Activated CD4-positive, alpha-beta T cell treated with anti-CD3 and anti-CD28 coated beads for 1 hour (primary cell): ENCODE measurements around the gene TRIM17.

Source experiments
- DNase-seq: peaks from one replicate; pipeline ENCODE4 v3.0.0-alpha.2; 2020

The TRIM17 gene

GRCh38 chr1:228400237-228400651, 16.4 kb downstream of the TRIM17 start:
- DNase-seq = no peak

GRCh38 chr1:228399531-228400236, 17.0 kb downstream of the TRIM17 start:
- DNase-seq = no peak

- no peak for DNase-seq
Observed at GRCh38 chr1:228398741-228399461, 17.8 kb downstream of the TRIM17 start.

- no peak for DNase-seq
Observed at GRCh38 chr1:228397966-228398365, 18.7 kb downstream of the TRIM17 start.

- no peak for DNase-seq
Observed at GRCh38 chr1:228396770-228397662, 19.6 kb downstream of the TRIM17 start.

GRCh38 chr1:228394571-228395394, 21.9 kb downstream of the TRIM17 start:
- no peak for DNase-seq

GRCh38 chr1:228393811-228394570, 22.7 kb downstream of the TRIM17 start:
- no peak for DNase-seq

GRCh38 chr1:228393268-228393701, 23.4 kb downstream of the TRIM17 start:
- DNase-seq = no peak

- DNase-seq = no peak
Observed at GRCh38 chr1:228392111-228392936, 24.3 kb downstream of the TRIM17 start.

GRCh38 chr1:228391411-228392020, 25.1 kb downstream of the TRIM17 start:
- DNase-seq = no peak

- no peak for DNase-seq
Observed at GRCh38 chr1:228390649-228391048, 26.0 kb downstream of the TRIM17 start.

- no peak for DNase-seq
Observed at GRCh38 chr1:228387321-228387720, 29.3 kb downstream of the TRIM17 start.

- no peak for DNase-seq
Observed at GRCh38 chr1:228385232-228385631, 31.4 kb downstream of the TRIM17 start.

GRCh38 chr1:228383773-228384172, 32.9 kb downstream of the TRIM17 start:
- DNase-seq = no peak

GRCh38 chr1:228381356-228381755, 35.3 kb downstream of the TRIM17 start:
- no peak for DNase-seq

- no peak for DNase-seq
Observed at GRCh38 chr1:228379666-228380065, 37.0 kb downstream of the TRIM17 start.

- no peak for DNase-seq
Observed at GRCh38 chr1:228378873-228379460, 37.7 kb downstream of the TRIM17 start.

GRCh38 chr1:228378090-228378872, 38.4 kb downstream of the TRIM17 start:
- DNase-seq = peak; percentile 38

- no peak for DNase-seq
Observed at GRCh38 chr1:228377664-228378089, 39.0 kb downstream of the TRIM17 start.
